T-helper 2 cell treated with Interferon-gamma antibody and Interleukin-4, amounts not matched to agents 100 ng/mL and 5 ng/mL, for 36 hours (primary cell): Measurements from ENCODE around the gene ULK2. TPM values are rescaled to one million over a fixed set of nuclear protein-coding genes. Genes with fewer than 3 reads are reported as not detected.
"Not testable (repeated sequence)": the region's sequence is repeated elsewhere in the genome, so short reads cannot be mapped to it uniquely, and the experiment has no call there.

Source experiments
- intact Hi-C: fragments of 100-400 bp; cut with micrococcal nuclease; formaldehyde crosslinking; loops from one replicate; pipeline ENCODE4 v1.15.1; 2023
- total RNA-seq: library from RNA; stranded (reverse); gene quantifications from 2 replicates; pipeline ENCODE4 v1.2.3, GENCODE V29; 2022

ULK2 gene
- total RNA-seq, 1 donor from 2014 or later: 12.7 TPM

GRCh38 chr17:19768046-19768782, 99.5 kb downstream of the ULK2 start:
- intact Hi-C loops: loop anchor here (5.0 kb wide), 1 partner anchor 406 kb away; the partner anchor contains the start of gene B9D1

DNA sequence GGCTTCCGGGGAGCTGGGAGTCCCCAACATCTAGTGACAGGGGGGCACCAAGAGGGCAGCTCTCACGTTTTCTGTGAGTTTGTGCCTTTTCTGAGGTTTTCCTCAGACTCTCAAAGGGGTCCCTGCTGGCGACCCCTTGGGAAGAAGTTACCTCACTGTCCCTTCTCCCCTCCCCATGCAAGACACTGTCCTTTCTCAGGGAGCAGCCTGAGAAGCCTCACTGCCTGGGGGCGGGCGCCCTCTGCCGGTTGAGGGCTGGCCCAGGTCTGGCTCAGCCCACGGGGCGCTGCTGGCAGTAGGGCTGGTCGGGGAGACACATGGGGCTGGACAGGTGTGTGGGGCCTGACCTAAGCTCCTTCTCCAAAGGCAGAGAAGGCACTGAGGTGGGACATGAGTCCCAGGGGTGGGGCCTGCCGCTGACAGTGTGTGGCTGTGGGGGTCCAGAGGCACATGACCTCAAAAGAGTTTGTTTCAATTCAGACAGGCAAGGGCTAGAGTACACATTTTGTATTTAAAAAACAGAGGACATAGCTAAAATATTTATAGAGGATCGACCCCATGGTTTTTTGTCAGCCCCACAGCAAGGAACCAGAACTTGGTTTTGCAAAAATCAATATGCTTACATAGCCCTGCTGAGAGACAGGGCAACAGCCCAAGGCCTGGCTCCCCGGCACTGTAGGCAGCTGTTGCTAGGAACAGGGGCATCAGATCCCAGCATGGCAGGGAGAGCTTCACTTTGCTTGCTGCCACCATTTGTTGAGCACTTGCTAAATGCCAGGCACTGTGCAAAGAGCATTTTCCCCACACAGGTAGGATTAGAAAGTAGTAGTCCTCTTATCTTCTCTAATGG, 101.1 kb downstream of the ULK2 start:
- intact Hi-C loops: loop anchor here (1.0 to 5.0 kb wide), 2 partner anchors 252 to 404 kb away; partner anchors contain the start of gene B9D1

DNA sequence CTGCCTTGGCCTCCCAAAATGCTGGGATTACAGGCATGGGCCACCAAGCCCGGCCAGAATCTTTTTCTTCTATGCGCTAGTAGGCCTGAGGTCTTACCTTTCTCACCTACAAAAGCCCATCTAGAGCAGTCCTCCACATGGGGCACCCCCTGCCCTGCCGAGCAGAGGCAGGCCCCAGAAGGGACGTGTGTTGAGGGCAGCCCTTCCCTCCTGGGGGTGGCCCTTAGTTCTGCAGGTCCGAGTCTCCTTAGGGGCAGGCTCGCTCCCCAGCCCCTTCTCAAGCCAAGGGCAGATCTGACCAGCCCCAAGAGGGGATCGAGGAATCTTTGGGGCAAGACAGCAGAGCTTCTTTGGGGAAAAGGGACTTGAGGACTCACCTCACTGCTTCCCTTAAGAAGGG, 101.7 kb downstream of the ULK2 start:
- intact Hi-C loops: loop anchor here (1.0 to 5.0 kb wide), 2 partner anchors 252 to 404 kb away; partner anchors contain the start of gene B9D1

DNA sequence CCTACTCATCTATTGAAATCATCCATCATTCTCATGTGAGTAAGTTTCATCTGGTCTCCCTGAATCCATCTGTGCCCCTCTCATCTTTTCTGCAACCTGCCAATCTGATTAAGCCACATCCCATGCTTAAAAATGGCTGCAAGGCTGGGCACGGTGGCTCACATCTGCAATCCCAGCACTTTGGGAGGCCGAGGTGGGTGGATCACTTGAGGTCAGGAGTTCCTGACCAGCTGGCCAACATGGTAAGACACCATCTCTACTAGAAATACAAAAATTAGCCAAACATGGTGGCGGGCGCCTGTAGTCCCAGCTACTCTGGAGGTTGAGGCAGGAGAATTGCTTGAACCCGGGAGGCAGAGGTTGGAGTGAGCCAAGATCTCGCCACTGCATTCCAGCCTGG, 103.7 kb downstream of the ULK2 start:
- intact Hi-C loops: not testable (repeated sequence)

DNA sequence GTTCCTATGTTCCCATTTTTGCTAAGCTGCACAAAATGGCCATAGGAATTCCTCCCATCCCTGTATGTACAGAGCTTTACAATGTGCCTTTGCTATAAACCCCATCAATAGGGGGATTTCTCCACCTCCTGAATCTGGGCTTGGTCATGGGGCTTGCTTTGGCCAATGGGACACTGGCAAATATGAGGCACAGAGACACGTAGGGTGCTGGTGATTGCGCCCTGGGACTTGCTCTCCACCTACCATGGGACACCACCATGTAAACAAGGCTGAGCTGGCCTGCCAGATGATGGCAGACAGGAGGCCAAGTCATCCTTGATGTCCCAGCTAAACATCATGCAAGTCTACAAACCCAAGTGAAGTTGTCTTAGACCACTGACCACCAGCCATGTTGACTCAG, 104.3 kb downstream of the ULK2 start:
- intact Hi-C loops: no loop called here

DNA sequence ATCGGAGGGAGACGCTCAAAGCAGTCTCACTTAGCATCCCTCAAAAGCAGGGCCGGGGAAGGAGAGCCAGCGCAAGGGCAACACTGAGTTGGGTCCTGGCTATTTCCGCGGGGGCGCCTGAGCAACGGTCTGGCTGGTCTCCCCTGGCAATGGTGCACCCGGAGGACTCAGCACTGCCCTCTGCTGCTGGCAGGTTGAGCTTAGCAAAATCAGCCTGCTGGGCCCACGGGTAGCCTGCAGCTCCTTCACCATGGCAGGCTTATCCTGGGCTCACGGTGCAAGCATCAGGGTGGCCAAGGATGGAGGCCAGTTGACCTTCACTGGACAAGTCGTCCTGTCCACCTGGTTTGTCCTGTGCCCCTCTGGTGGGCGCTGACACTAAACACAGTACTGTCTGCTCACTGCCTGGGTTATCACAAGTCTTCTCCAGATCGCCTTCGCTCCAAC, 105.2 kb downstream of the ULK2 start:
- intact Hi-C loops: no loop called here

DNA sequence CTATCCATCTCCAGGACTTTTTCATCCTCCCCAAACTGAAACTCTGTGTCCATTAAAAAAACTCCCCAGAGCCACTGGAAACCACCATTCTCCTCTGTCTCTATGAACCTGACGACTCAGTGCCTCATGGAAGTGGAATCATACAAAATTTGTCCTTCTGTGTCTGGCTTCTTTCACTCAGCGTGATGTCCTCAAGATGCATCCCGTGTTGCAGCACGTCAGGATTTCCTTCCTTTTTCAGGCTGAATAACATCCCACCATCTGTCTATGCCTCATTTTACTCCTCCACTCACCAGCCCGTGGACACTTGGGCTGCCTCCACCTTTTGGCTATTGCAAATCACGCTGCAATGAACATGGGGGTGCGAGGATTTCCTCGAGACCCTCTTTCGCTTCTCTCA, 107.0 kb downstream of the ULK2 start:
- intact Hi-C loops: no loop called here

DNA sequence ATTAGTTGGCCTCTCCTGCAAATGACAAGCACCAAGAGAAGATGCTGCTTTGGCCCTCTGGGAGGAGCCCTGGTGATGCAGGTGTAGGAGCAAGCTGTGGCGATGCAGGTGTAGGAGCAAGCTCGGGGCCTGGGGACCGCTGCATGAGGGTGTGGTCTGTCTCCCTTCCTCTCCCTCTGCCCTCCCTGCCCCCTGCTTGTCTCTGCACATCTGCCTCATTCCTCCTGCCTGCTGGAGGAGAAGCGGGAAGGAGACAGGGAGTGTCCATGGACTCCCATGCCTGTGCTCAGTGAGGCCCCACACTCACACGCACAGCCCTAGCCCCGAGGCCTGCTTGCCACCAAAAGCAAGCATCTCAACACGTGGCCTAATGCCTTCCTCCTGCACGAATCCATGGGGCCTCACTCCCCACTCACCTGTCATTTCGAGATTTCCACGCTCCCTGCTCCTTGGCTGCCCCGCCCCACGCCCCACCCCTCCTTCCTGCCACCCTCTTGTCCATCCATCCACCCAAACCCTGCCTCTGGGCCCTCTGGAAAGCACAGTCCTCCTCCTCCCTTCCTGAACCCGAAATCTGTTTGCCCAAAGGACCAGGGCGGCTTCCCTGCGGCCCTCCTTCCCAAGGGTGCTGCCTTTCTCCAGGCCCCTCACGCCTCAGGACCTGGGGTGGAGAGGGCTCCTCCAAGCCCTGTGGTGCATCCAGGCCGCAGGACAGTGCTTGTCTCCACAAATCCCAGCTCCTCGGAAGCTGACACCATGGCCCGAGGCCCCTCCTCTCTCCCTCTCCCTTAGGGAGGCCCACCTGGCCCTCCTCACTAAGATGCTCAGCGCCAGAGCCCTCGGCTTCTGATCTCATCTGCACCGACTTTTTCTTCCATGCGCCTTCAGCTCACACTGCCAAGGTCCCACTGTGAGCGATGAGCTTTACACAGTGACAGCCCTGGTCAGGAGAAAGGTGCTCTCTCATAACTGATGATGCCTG, 107.9 kb downstream of the ULK2 start:
- intact Hi-C loops: no loop called here

GRCh38 chr17:19757536-19758180, 110.1 kb downstream of the ULK2 start:
- intact Hi-C loops: no loop called here

- intact Hi-C loops: no loop called here
Measured at GRCh38 chr17:19756546-19756945, 111.2 kb downstream of the ULK2 start.

DNA sequence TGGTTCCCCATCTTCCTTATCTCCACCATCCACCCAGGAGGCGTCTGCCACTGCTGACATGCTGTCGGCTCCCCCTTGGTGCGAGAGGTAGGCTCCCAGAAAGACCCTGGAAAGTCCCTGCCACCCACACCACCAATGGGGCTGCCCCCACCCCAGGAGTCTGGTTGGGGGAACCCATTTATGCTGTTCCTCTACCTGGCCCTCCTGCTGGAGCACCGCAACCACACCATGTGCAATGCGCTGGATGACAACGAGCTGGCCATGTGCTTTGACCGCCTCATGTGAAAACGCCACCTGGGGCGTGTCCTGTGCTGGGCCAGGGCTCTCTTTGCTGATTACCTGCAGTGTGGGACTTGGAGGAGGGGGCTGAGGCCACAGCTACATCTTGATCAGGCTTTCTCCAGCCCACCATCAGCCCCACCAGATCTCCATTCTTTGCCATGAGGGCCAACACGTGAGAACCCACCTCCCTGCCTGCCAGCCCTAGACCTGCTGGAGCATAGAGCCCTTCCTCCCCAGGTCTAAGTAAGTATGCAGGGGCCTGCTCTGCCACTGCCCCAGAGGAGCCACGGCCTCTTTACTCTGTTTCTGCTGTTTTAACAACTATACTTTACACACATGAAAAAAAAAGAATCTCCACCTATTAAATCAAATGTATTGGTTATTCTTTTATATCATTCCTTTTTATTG, 111.8 kb downstream of the ULK2 start:
- intact Hi-C loops: no loop called here

- intact Hi-C loops: no loop called here
Measured at GRCh38 chr17:19755392-19755791, 112.3 kb downstream of the ULK2 start.

DNA sequence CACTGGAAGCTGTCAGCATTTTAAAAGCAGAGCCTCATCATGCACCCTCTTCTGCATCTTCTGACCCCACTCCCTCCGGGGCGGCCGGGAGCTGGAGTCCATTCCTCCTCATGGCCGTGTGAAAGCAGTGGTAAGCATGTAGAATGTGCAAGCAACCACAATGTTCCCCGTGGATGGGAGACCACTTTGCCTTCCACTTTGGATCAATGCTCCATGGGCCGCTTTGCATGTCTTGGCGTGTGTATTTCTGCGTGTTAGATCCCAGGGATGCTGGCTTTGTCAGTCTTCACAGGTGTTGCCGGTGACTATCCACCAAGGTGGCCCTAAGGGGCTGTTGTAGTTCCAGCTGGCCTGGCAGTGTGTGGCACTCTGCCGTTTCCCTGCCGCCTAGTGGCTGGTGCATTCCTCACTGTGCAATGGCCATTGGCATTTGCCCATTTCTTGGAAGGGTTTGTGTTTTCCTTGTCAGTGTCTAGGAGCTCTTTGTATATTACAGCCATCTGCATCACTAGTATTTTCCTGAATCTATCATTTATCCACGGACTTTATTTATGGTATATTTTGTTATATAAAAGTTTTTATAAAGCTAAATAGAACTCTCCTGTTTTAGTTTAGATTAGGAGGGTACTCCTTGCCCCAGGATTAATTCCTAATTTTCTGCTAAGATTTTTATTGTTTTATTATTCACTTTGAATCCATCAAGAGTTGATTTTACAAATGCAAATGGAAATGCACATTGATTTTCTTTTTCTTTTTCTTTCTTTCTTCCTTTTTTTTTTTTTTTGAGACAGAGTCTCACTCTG, 113.9 kb downstream of the ULK2 start:
- intact Hi-C loops: no loop called here

- intact Hi-C loops: no loop called here
Measured at GRCh38 chr17:19753051-19753509, 114.7 kb downstream of the ULK2 start.

- intact Hi-C loops: no loop called here
Measured at GRCh38 chr17:19752216-19753050, 115.3 kb downstream of the ULK2 start.

- intact Hi-C loops: no loop called here
Measured at GRCh38 chr17:19750835-19751234, 116.9 kb downstream of the ULK2 start.

DNA sequence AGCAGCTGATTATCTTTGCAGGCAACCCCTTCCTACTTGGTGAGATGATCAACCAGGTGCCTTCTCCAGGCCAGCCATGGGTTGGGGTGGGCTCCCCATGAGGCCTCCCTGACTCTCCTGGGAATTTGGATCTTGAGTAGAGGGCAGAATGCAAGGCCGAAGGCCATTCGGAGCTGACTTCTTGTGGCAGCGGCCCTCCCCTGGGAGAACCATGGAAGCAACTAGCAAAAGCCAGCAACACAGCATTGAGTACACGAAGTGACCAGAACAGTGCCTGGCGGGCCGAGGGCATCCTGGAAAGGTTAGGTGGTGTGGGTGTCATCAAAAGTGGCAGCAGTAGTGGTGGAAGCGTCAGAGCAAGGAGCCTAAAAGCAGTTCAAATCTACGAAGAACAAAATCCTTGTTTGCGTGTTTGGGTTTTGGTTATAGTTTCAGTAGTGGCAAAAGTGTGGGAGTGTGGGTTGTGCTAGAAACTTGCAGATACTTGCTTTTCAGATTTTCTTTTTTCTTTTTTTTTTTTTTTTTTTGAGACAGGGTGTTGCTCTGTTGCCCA, 117.6 kb downstream of the ULK2 start:
- intact Hi-C loops: no loop called here

- intact Hi-C loops: no loop called here
Measured at GRCh38 chr17:19748807-19749193, 118.9 kb downstream of the ULK2 start.
